Choroid plexus epithelial cell (primary cell): ENCODE results near the gene TUBA1B.
"Not testable (repeated sequence)": the region's sequence is repeated elsewhere in the genome, so short reads cannot be mapped to it uniquely, and the experiment has no call there.

ENCODE experiments used
- DNase-seq: peaks from one replicate; pipeline ENCODE4 v3.0.0-alpha.2; 2010; ENCODE audit warnings: low read depth
- H3K4me3 ChIP-seq: 2 replicates; pipeline ENCODE4 v1.5.1; 2011; ENCODE audit warnings: low read depth, mild to moderate bottlenecking, control low read depth, low read length, moderate library complexity
- TF ChIP-seq, protein P1 (sequence below): conservative IDR thresholded peaks from 2 replicates; pipeline ENCODE4 v1.5.1; 2011; ENCODE audit warnings: low read depth, mild to moderate bottlenecking, control low read depth, inconsistent platforms, low read length, moderate library complexity

Gene TUBA1B

DNA sequence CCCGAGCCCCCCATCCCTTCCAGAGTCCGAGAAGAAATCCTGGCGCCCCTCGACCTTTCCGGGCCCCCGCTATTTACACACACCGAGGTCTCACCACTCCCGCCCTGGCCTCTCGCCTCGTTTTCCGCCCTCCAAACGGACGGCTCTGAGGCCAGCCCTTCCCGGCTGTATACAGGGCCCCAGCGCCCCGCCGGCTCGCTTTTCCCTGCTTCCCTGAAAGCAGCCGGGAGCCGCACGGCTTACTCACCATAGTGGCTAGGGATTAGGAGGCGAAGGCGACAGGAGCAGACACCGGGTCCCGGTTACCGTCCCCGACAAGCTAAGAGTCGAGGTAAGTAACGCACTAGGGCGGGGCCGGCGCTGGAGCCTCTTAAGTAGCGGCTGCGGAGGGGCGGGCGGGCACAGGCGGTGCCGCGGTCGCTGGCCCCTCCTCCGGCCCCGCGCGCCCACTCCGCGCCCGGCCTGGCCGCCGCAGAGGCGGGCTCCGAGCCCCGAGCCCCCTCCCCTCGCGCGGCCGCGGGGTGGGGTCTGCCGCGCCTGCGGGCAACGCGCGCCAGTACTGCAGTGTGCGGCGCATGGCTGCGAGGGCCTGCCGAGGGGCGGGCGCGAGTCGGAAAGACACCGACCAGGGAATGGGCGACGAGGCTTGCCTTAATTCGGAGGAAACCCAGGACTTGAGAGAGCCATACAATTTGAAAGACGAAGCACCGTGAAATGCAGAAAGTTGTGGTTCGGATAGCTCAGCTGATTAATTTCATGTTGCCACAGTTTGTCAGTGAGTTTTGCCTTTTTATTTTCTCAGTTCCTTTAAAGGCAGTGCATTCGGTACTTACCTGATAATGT lies at the start of gene TUBA1B:
Gene TUBA1B (minus strand): TSS at position 345 of the 843 bp plus-strand sequence. CDS start 95 bp downstream, at position 250.
- peak within 1 kb of the TSS; percentile 99 for H3K4me3 ChIP-seq
- TF ChIP-seq, protein P1, sequence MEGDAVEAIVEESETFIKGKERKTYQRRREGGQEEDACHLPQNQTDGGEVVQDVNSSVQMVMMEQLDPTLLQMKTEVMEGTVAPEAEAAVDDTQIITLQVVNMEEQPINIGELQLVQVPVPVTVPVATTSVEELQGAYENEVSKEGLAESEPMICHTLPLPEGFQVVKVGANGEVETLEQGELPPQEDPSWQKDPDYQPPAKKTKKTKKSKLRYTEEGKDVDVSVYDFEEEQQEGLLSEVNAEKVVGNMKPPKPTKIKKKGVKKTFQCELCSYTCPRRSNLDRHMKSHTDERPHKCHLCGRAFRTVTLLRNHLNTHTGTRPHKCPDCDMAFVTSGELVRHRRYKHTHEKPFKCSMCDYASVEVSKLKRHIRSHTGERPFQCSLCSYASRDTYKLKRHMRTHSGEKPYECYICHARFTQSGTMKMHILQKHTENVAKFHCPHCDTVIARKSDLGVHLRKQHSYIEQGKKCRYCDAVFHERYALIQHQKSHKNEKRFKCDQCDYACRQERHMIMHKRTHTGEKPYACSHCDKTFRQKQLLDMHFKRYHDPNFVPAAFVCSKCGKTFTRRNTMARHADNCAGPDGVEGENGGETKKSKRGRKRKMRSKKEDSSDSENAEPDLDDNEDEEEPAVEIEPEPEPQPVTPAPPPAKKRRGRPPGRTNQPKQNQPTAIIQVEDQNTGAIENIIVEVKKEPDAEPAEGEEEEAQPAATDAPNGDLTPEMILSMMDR: no peak
- peak; percentile 90 for DNase-seq

DNA sequence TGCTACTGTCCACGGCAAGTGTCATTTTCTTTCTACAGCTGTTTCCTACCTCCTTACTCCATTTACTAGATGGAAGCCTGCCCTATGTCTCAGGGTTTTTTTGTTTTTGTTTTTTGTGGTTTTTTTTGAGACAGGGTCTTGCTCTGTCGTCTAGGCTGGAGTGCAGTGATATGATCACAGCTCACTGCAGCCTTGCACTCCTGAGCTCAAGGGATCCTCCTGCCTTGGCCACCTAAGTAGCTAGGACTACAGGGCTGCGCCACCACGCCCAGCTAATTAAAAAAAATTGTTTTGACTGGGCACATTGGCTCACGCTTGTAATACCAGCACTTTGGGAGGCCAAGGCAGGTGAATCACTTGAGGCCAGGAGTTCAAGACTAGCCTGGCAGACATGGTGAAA lies 43.0 kb upstream of the TUBA1B start:
- TF ChIP-seq, protein P1: no peak
- no peak for DNase-seq
- H3K4me3 ChIP-seq: no peak overlapping the region

DNA sequence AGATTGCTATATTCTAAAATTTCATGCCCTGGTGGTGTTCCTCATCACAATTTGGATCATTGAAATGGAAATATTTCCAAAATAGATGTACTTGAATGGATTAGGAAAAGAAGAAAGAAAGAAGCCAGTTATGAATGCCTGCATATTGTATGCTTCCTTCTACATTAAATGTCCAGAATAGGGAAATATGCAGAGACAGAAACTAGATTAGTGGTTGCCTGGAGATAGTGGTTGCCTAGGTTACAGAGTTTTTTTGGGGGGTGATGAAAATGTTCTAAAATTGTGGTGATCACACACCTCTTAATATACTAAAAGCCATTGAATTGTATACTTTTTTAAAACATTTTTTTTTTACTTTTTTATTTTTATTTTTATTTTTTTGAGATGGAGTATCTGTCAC lies 39.7 kb upstream of the TUBA1B start:
- no peak for DNase-seq
- TF ChIP-seq, protein P1: no peak
- no peak overlapping the region for H3K4me3 ChIP-seq

DNA sequence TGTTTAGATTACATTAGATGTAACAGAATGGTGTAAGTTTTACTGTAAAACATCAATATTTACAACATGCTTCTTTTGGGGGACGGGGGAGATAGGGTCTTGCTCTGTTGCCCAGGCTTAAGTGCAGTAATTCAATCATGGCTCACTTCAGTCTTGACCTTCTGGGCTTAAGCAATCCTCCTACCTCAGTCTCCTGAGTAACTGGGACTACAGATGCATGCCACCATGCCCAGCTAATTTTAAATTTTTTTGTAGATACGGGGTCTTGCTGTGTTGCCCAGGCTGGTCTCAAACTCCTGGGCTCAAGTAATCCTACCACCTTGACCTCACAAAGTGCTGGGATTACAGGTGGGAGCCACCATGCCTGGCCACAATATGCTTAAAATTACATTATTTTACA lies 33.9 kb upstream of the TUBA1B start:
- no peak for DNase-seq
- no peak overlapping the region for H3K4me3 ChIP-seq
- TF ChIP-seq, protein P1: no peak

DNA sequence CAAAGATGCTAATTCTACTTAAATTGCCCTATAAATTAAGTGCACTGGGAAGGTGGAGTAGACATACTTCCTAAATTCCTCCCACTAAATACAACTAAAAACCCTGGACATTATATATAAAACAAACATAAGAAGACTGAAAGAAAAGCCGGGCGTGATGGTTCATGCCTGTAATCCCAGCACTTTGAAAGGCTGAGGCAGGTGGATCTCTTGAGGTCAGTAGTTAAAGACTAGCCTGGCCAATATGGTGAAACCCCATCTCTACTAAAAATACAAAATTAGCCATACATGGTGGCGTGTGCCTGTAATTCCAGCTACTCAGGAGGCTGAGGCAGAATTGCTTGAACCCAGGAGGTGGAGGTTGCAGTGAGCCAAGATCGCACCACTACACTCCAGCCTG lies 30.7 kb upstream of the TUBA1B start:
- not testable (repeated sequence) for H3K4me3 ChIP-seq, DNase-seq

DNA sequence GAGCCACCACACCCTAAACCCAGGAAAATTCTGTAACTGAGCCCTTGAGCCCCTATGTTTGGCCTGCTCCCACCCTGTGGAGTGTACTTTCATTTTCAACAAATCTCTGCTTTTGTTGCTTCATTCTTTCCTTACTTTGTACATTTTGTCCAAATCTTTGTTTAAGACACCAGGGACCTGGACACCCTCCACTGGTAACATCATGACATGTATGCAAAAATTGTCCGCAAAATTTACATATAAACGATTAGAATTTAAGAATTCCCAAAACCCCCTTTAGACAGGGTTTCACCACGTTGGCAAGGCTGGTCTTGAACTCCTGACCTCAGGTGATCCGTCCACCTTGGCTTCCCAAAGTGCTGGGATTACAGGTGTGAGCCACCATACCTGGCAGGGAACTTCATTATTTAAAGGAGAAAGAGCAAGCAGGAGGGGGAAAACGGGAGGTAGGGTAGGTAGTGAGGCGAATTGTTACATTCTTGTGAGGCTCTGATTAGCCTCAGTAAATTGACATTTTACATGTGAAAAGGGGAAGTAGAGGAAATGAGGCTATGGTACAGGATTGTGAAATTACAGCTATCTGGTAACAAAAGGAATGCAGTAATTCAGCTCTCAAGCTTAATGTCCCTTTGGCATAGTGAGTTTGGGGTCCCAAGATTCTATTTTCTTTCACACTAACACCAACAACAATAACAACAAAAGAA lies 30.0 kb upstream of the TUBA1B start:
- TF ChIP-seq, protein P1: no peak
- H3K4me3 ChIP-seq: no peak overlapping the region
- DNase-seq: no peak

DNA sequence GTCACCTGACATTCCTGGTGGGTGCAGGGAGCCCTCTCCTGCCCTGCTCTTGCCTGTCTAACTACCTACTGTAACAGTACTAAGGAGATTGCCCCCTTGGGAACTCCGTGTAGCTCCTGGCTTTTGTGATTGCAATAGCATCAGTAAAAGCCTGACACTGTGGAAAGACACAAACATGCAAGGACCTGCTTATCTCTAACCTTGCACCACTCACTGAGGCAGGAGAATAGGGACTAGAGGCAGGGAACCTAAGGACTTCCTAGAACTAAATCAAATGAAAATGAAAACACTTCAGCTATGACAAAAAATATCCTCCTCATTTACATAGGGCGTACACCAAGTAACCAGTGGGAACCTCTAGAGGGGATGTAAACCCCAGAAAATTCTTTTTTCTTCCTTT lies 29.2 kb upstream of the TUBA1B start:
- no peak overlapping the region for H3K4me3 ChIP-seq
- no peak for DNase-seq
- TF ChIP-seq, protein P1: no peak
